H9 (cell line): Measurements from ENCODE around the gene TTC39C. TPM values are rescaled to one million over a fixed set of nuclear protein-coding genes. Genes with fewer than 3 reads are reported as not detected.

Experiments
- DNase-seq: peaks from one replicate; pipeline ENCODE4 v3.0.0-alpha.2; 2017
- H2AFZ ChIP-seq: one replicate; pipeline ENCODE4 v1.6.1; 2013; ENCODE audit warnings: mild to moderate bottlenecking, low read length, control low read depth, moderate library complexity
- H2AK5ac ChIP-seq: 2 replicates; pipeline ENCODE4 v1.6.1; 2013; ENCODE audit warnings: low read length, control low read depth, mixed read lengths; ENCODE audit not compliant: insufficient read length
- H2BK120ac ChIP-seq: one replicate; pipeline ENCODE4 v1.6.1; 2013; ENCODE audit warnings: low read depth, mild to moderate bottlenecking, low read length, control low read depth, inconsistent platforms; ENCODE audit not compliant: poor library complexity, severe bottlenecking
- H2BK12ac ChIP-seq: 2 replicates; pipeline ENCODE4 v1.6.1; 2013; ENCODE audit warnings: low read length, control low read depth, mixed read lengths, low read depth; ENCODE audit not compliant: insufficient read length
- H2BK15ac ChIP-seq: 2 replicates; pipeline ENCODE4 v1.6.1; 2013; ENCODE audit warnings: low read depth, low read length, control low read depth
- H2BK20ac ChIP-seq: one replicate; pipeline ENCODE4 v1.6.1; 2013; ENCODE audit warnings: low read depth, mild to moderate bottlenecking, low read length, control low read depth, inconsistent platforms; ENCODE audit not compliant: poor library complexity, severe bottlenecking
- H2BK5ac ChIP-seq: 2 replicates; pipeline ENCODE4 v1.6.1; 2013; ENCODE audit warnings: low read length, control low read depth, mixed read lengths; ENCODE audit not compliant: insufficient read length
- H3K14ac ChIP-seq: 2 replicates; pipeline ENCODE4 v1.6.1; 2013; ENCODE audit warnings: low read length, control low read depth; ENCODE audit not compliant: insufficient read depth
- H3K18ac ChIP-seq: 2 replicates; pipeline ENCODE4 v1.6.1; 2013; ENCODE audit warnings: low read depth, mild to moderate bottlenecking, mixed read lengths, low read length, control low read depth; ENCODE audit not compliant: insufficient read length
- H3K23ac ChIP-seq: 2 replicates; pipeline ENCODE4 v1.6.1; 2013; ENCODE audit warnings: low read length, control low read depth, mixed read lengths, low read depth; ENCODE audit not compliant: insufficient read length
- H3K23me2 ChIP-seq: 2 replicates; pipeline ENCODE4 v1.6.1; 2013; ENCODE audit warnings: low read depth, mild to moderate bottlenecking, mixed read lengths, low read length, control low read depth; ENCODE audit not compliant: insufficient read length, poor library complexity, severe bottlenecking
- H3K27ac ChIP-seq: 2 replicates; pipeline ENCODE4 v1.5.1; 2013; ENCODE audit warnings: low read length, control low read depth, mixed read lengths, low read depth; ENCODE audit not compliant: insufficient read length
- H3K27me3 ChIP-seq: 2 replicates; pipeline ENCODE4 v1.6.1; 2013; ENCODE audit warnings: low read length, control low read depth, inconsistent platforms; ENCODE audit not compliant: insufficient read depth
- H3K4ac ChIP-seq: 2 replicates; pipeline ENCODE4 v1.6.1; 2013; ENCODE audit warnings: low read depth, mild to moderate bottlenecking, control low read depth, inconsistent platforms, low read length, moderate library complexity
- H3K4me1 ChIP-seq: 2 replicates; pipeline ENCODE4 v1.6.1; 2013; ENCODE audit warnings: low read length, control low read depth, inconsistent platforms; ENCODE audit not compliant: insufficient read depth
- H3K4me2 ChIP-seq: 2 replicates; pipeline ENCODE4 v1.6.1; 2013; ENCODE audit warnings: low read length, control low read depth, mixed read lengths; ENCODE audit not compliant: insufficient read length, insufficient read depth
- H3K56ac ChIP-seq: 2 replicates; pipeline ENCODE4 v1.6.1; 2013; ENCODE audit warnings: low read depth, mild to moderate bottlenecking, mixed read lengths, low read length, control low read depth; ENCODE audit not compliant: insufficient read length
- H3K79me1 ChIP-seq: 2 replicates; pipeline ENCODE4 v1.6.1; 2013; ENCODE audit warnings: low read depth, mild to moderate bottlenecking, moderate library complexity, low read length, control low read depth, inconsistent platforms; ENCODE audit not compliant: insufficient read depth, poor library complexity, severe bottlenecking
- H3K79me2 ChIP-seq: 2 replicates; pipeline ENCODE4 v1.6.1; 2013; ENCODE audit warnings: low read length, control low read depth, inconsistent platforms; ENCODE audit not compliant: insufficient read depth
- H3K9ac ChIP-seq: 2 replicates; pipeline ENCODE4 v1.6.1; 2013; ENCODE audit warnings: low read length, control low read depth, mixed read lengths; ENCODE audit not compliant: insufficient read length; ENCODE audit errors: extremely low read depth
- H3K9me3 ChIP-seq: one replicate; pipeline ENCODE4 v1.6.1; 2013; ENCODE audit warnings: low read depth, low read length, inconsistent platforms; ENCODE audit not compliant: control insufficient read depth
- H3T11ph ChIP-seq: one replicate; pipeline ENCODE4 v1.6.1; 2013; ENCODE audit warnings: mild to moderate bottlenecking, low read length, control low read depth, inconsistent platforms
- H4K20me1 ChIP-seq: one replicate; pipeline ENCODE4 v1.6.1; 2013; ENCODE audit not compliant: control insufficient read depth, insufficient read length, insufficient read depth
- H4K5ac ChIP-seq: 2 replicates; pipeline ENCODE4 v1.6.1; 2013; ENCODE audit warnings: low read depth, mild to moderate bottlenecking, mixed read lengths, low read length, control low read depth; ENCODE audit not compliant: insufficient read length
- H4K8ac ChIP-seq: replicated peaks from 2 replicates; pipeline ENCODE4 v1.6.1; 2013; ENCODE audit warnings: low read length, control low read depth, mixed read lengths, low read depth; ENCODE audit not compliant: insufficient read length
- H4K91ac ChIP-seq: 2 replicates; pipeline ENCODE4 v1.6.1; 2013; ENCODE audit warnings: low read depth, mild to moderate bottlenecking, moderate library complexity, mixed read lengths, low read length, control low read depth; ENCODE audit not compliant: insufficient read length
- H3K27ac Mint-ChIP-seq, 3 experiments: 2 replicates in 2 of 3; 3 replicates in 1 of 3; pipeline ENCODE4 v1.8.0; 2020 to 2021; ENCODE audit warnings: mixed read lengths in 3 of 3, mild to moderate bottlenecking in 1 of 3, moderate library complexity in 1 of 3
- H3K27me3 Mint-ChIP-seq: 2 replicates; pipeline ENCODE4 v1.8.0; 2021; ENCODE audit warnings: low read depth, mild to moderate bottlenecking, moderate library complexity, mixed read lengths
- H3K36me3 Mint-ChIP-seq, 3 experiments: 2 replicates in 2 of 3; 3 replicates in 1 of 3; pipeline ENCODE4 v1.8.0; 2020 to 2021; ENCODE audit warnings: low read depth in 3 of 3, mixed read lengths in 3 of 3; ENCODE audit not compliant: insufficient read depth in 1 of 3
- H3K4me1 Mint-ChIP-seq, 2 experiments: 2 replicates each; pipeline ENCODE4 v1.8.0; 2020; ENCODE audit warnings: mixed read lengths in 2 of 2
- H3K4me3 Mint-ChIP-seq, 2 experiments: 2 replicates in 1 of 2; 3 replicates in 1 of 2; pipeline ENCODE4 v1.8.0; 2020 to 2021; ENCODE audit warnings: mild to moderate bottlenecking in 2 of 2, mixed read lengths in 2 of 2, moderate library complexity in 1 of 2
- H3K9me3 Mint-ChIP-seq, 2 experiments: 2 replicates in 1 of 2; 3 replicates in 1 of 2; pipeline ENCODE4 v1.8.0; 2020; ENCODE audit warnings: mild to moderate bottlenecking in 2 of 2, mixed read lengths in 2 of 2, moderate library complexity in 1 of 2
- WGBS: extraction: QIAGEN DNeasy Blood & Tissue Kit; methylation state at CpG from one replicate; pipeline ENCODE4 v1.1.7; 2013; ENCODE audit warnings: missing lambda C conversion rate, low lambda C conversion rate, mixed read lengths; ENCODE audit not compliant: insufficient read length; ENCODE audit errors: extremely low coverage; 5-methylcytosine and 5-hydroxymethylcytosine counted together
- total RNA-seq: library from RNA; stranded (reverse); gene quantifications from 2 replicates; pipeline ENCODE4 v1.2.1, GENCODE V29; 2021
- TF ChIP-seq, protein P1 (sequence below): fragments of 200-600 bp; sonication (generic); conservative IDR thresholded peaks from 3 replicates; pipeline ENCODE4 v1.8.0; 2021; ENCODE audit warnings: antibody characterized with exemption, mild to moderate bottlenecking

TTC39C gene
- total RNA-seq, 1 experiment from 2014 or later: 18.0 TPM

GRCh38 chr18:24126155-24126961, 111.8 kb downstream of the TTC39C start:
- DNase-seq: no peak
- Histone ChIP-seq H3K14ac (no peak overlapping the region), H3K4ac (no peak overlapping the region), H3K27me3 (no peaks in the 10 kb centered on the region), H3K56ac (no peak overlapping the region), H3K9me3 (no peaks in the 10 kb centered on the region), H3K23ac (no peak overlapping the region), H3T11ph (no peak overlapping the region), H3K79me1 (no peaks in the 10 kb centered on the region), H4K5ac (no peak overlapping the region), H3K23me2 (no peaks in the 10 kb centered on the region), H3K18ac (no peak overlapping the region), H3K4me2 (no peak overlapping the region), H3K4me1 (no peaks in the 10 kb centered on the region), H2BK15ac (no peak overlapping the region), H4K8ac (no peak overlapping the region), H3K27ac (no peak overlapping the region), H4K91ac (no peak overlapping the region), H3K79me2 (no peaks in the 10 kb centered on the region), H2BK5ac (no peak overlapping the region), H4K20me1 (no peaks in the 10 kb centered on the region), H2BK120ac (no peak overlapping the region), H2AK5ac (no peak overlapping the region), H2BK12ac (no peak overlapping the region), H2BK20ac (no peak overlapping the region), H2AFZ (no peak overlapping the region), H3K9ac (no peak overlapping the region)
- no peaks in the 10 kb centered on the region for H3K4me1 Mint-ChIP-seq
- H3K36me3 Mint-ChIP-seq: peaks cover 2 to 13% (median 4%) of the 10 kb centered on the region in 3 experiments; a peak in 5 of 7 replicates
- H3K27me3 Mint-ChIP-seq: no peaks in the 10 kb centered on the region
- H3K27ac Mint-ChIP-seq: no peak overlapping the region
- no peak overlapping the region for H3K4me3 Mint-ChIP-seq
- no peaks in the 10 kb centered on the region for H3K9me3 Mint-ChIP-seq
- no CpG with 5 or more reads among the region's 3 CpGs for WGBS
- TF ChIP-seq, protein P1, sequence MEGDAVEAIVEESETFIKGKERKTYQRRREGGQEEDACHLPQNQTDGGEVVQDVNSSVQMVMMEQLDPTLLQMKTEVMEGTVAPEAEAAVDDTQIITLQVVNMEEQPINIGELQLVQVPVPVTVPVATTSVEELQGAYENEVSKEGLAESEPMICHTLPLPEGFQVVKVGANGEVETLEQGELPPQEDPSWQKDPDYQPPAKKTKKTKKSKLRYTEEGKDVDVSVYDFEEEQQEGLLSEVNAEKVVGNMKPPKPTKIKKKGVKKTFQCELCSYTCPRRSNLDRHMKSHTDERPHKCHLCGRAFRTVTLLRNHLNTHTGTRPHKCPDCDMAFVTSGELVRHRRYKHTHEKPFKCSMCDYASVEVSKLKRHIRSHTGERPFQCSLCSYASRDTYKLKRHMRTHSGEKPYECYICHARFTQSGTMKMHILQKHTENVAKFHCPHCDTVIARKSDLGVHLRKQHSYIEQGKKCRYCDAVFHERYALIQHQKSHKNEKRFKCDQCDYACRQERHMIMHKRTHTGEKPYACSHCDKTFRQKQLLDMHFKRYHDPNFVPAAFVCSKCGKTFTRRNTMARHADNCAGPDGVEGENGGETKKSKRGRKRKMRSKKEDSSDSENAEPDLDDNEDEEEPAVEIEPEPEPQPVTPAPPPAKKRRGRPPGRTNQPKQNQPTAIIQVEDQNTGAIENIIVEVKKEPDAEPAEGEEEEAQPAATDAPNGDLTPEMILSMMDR: no peak
